Mesendoderm (in vitro differentiated cells): ENCODE measurements around the gene PRSS16.

Source experiments
- DNase-seq: peaks from one replicate; pipeline ENCODE4 v3.0.0; 2013
- H2AK5ac ChIP-seq: 2 replicates; pipeline ENCODE4 v1.6.1; 2013; ENCODE audit warnings: low read length, inconsistent platforms
- H2BK120ac ChIP-seq: 2 replicates; pipeline ENCODE4 v1.6.1; 2013; ENCODE audit warnings: low read depth, mild to moderate bottlenecking, low read length, moderate library complexity, mixed read lengths
- H2BK15ac ChIP-seq: replicated peaks from 2 replicates; pipeline ENCODE4 v1.6.1; 2013; ENCODE audit warnings: low read depth, mild to moderate bottlenecking, moderate library complexity
- H2BK5ac ChIP-seq: 2 replicates; pipeline ENCODE4 v1.6.1; 2013; ENCODE audit warnings: low read length, inconsistent platforms
- H3K18ac ChIP-seq: 2 replicates; pipeline ENCODE4 v1.6.1; 2013; ENCODE audit warnings: mild to moderate bottlenecking, low read length, mixed read lengths
- H3K23ac ChIP-seq: one replicate; pipeline ENCODE4 v1.6.1; 2013; ENCODE audit warnings: low read length
- H3K27ac ChIP-seq: 2 replicates; pipeline ENCODE4 v1.5.1; 2013; ENCODE audit warnings: low read depth, mild to moderate bottlenecking, inconsistent platforms, low read length, moderate library complexity
- H3K27me3 ChIP-seq: 2 replicates; pipeline ENCODE4 v1.6.1; 2013; ENCODE audit warnings: low read length, control low read depth, mild to moderate bottlenecking, inconsistent platforms; ENCODE audit not compliant: insufficient read depth, poor library complexity
- H3K36me3 ChIP-seq: 2 replicates; pipeline ENCODE4 v1.6.1; 2013; ENCODE audit warnings: low read length, inconsistent platforms; ENCODE audit not compliant: control insufficient read depth, insufficient read depth
- H3K4ac ChIP-seq: one replicate; pipeline ENCODE4 v1.6.1; 2013; ENCODE audit warnings: low read depth, mild to moderate bottlenecking, low read length, moderate library complexity
- H3K4me1 ChIP-seq: 2 replicates; pipeline ENCODE4 v1.6.1; 2013; ENCODE audit warnings: low read depth, low read length, inconsistent platforms; ENCODE audit not compliant: control insufficient read depth
- H3K4me2 ChIP-seq: 2 replicates; pipeline ENCODE4 v1.6.1; 2013; ENCODE audit warnings: low read length
- H3K4me3 ChIP-seq: 2 replicates; pipeline ENCODE4 v1.5.1; 2013; ENCODE audit warnings: mild to moderate bottlenecking, low read length
- H3K56ac ChIP-seq: one replicate; pipeline ENCODE4 v1.6.1; 2013; ENCODE audit warnings: low read length
- H3K79me1 ChIP-seq: 2 replicates; pipeline ENCODE4 v1.6.1; 2013; ENCODE audit warnings: low read length, inconsistent platforms
- H3K79me2 ChIP-seq: 2 replicates; pipeline ENCODE4 v1.6.1; 2013; ENCODE audit warnings: mild to moderate bottlenecking, low read length; ENCODE audit not compliant: control insufficient read depth, insufficient read depth
- H3K9ac ChIP-seq: 2 replicates; pipeline ENCODE4 v1.6.1; 2013; ENCODE audit warnings: low read length, inconsistent platforms
- H4K5ac ChIP-seq: one replicate; pipeline ENCODE4 v1.6.1; 2013; ENCODE audit warnings: low read length
- H4K8ac ChIP-seq: one replicate; pipeline ENCODE4 v1.6.1; 2013; ENCODE audit warnings: low read depth, mild to moderate bottlenecking, control low read depth, low read length, moderate library complexity
- WGBS: extraction: QIAGEN DNeasy Blood & Tissue Kit; methylation state at CpG from one replicate; pipeline ENCODE4 v1.1.7; 2013; ENCODE audit warnings: low lambda C conversion rate, missing lambda C conversion rate; ENCODE audit not compliant: insufficient coverage; ENCODE audit errors: extremely low coverage; 5-methylcytosine and 5-hydroxymethylcytosine counted together

PRSS16 gene

GRCh38 chr6:27238010-27238983, 9.2 kb upstream of the PRSS16 start:
- DNase-seq: peak; percentile 72
- H3K4me1 ChIP-seq: no peaks in the 10 kb centered on the region
- no peaks in the 10 kb centered on the region for H3K79me1 ChIP-seq
- no peak overlapping the region for H2AK5ac ChIP-seq
- H2BK120ac ChIP-seq: peak overlapping the region; percentile 36
- H3K4me2 ChIP-seq: peak overlapping the region; percentile 89
- H4K8ac ChIP-seq: no peak overlapping the region
- H3K56ac ChIP-seq: peak overlapping the region; percentile 88
- H2BK15ac ChIP-seq: no peak overlapping the region
- H2BK5ac ChIP-seq: no peak overlapping the region
- peak overlapping the region; percentile 6 for H4K5ac ChIP-seq
- no CpG with 5 or more reads among the region's 41 CpGs for WGBS
- H3K23ac ChIP-seq: no peak overlapping the region
- H3K4me3 ChIP-seq: peak overlapping the region; percentile 53
- no peaks in the 10 kb centered on the region for H3K79me2 ChIP-seq
- no peaks in the 10 kb centered on the region for H3K27me3 ChIP-seq
- no peak overlapping the region for H3K18ac ChIP-seq
- peak overlapping the region; percentile 67 for H3K9ac ChIP-seq
- H3K36me3 ChIP-seq: no peaks in the 10 kb centered on the region
- H3K4ac ChIP-seq: no peak overlapping the region
- no peak overlapping the region for H3K27ac ChIP-seq

- DNase-seq: no peak
- no peak overlapping the region for H3K4ac ChIP-seq
- H4K8ac ChIP-seq: no peak overlapping the region
- H3K79me2 ChIP-seq: no peaks in the 10 kb centered on the region
- no peaks in the 10 kb centered on the region for H3K36me3 ChIP-seq
- H3K23ac ChIP-seq: no peak overlapping the region
- H3K18ac ChIP-seq: no peak overlapping the region
- no peak overlapping the region for H2BK5ac ChIP-seq
- no CpG with 5 or more reads among the region's 6 CpGs for WGBS
- H4K5ac ChIP-seq: no peak overlapping the region
- H3K27ac ChIP-seq: no peak overlapping the region
- no peak overlapping the region for H3K4me2 ChIP-seq
- no peak overlapping the region for H3K9ac ChIP-seq
- H2AK5ac ChIP-seq: no peak overlapping the region
- no peaks in the 10 kb centered on the region for H3K79me1 ChIP-seq
- H3K56ac ChIP-seq: no peak overlapping the region
- H3K27me3 ChIP-seq: no peaks in the 10 kb centered on the region
- H2BK120ac ChIP-seq: no peak overlapping the region
- H2BK15ac ChIP-seq: no peak overlapping the region
- H3K4me3 ChIP-seq: no peak overlapping the region
- H3K4me1 ChIP-seq: no peaks in the 10 kb centered on the region
Measured at GRCh38 chr6:27239258-27239657, 8.2 kb upstream of the PRSS16 start.

GRCh38 chr6:27241443-27241842, 6.1 kb upstream of the PRSS16 start:
- H3K79me2 ChIP-seq: no peaks in the 10 kb centered on the region
- H4K5ac ChIP-seq: no peak overlapping the region
- H4K8ac ChIP-seq: no peak overlapping the region
- no peaks in the 10 kb centered on the region for H3K4me1 ChIP-seq
- H2BK15ac ChIP-seq: no peak overlapping the region
- H3K27me3 ChIP-seq: no peaks in the 10 kb centered on the region
- no peak overlapping the region for H3K4me2 ChIP-seq
- no peaks in the 10 kb centered on the region for H3K79me1 ChIP-seq
- no peak overlapping the region for H3K4me3 ChIP-seq
- no peak overlapping the region for H3K23ac ChIP-seq
- H2BK5ac ChIP-seq: no peak overlapping the region
- H3K27ac ChIP-seq: no peak overlapping the region
- H3K9ac ChIP-seq: no peak overlapping the region
- WGBS: no CpG with 5 or more reads among the region's 7 CpGs
- no peak overlapping the region for H3K4ac ChIP-seq
- H3K36me3 ChIP-seq: no peaks in the 10 kb centered on the region
- no peak overlapping the region for H2BK120ac ChIP-seq
- no peak for DNase-seq
- no peak overlapping the region for H3K18ac ChIP-seq
- no peak overlapping the region for H2AK5ac ChIP-seq
- no peak overlapping the region for H3K56ac ChIP-seq

GRCh38 chr6:27242589-27243265, 4.8 kb upstream of the PRSS16 start:
- H3K4me2 ChIP-seq: no peak overlapping the region
- H3K23ac ChIP-seq: no peak overlapping the region
- H2AK5ac ChIP-seq: no peak overlapping the region
- H3K56ac ChIP-seq: no peak overlapping the region
- no peak overlapping the region for H3K9ac ChIP-seq
- H3K36me3 ChIP-seq: no peaks in the 10 kb centered on the region
- no peak overlapping the region for H3K18ac ChIP-seq
- no peak overlapping the region for H2BK120ac ChIP-seq
- no peak overlapping the region for H4K5ac ChIP-seq
- H3K79me1 ChIP-seq: no peaks in the 10 kb centered on the region
- WGBS: no CpG with 5 or more reads among the region's 14 CpGs
- H3K27ac ChIP-seq: no peak overlapping the region
- DNase-seq: no peak
- H2BK5ac ChIP-seq: no peak overlapping the region
- no peak overlapping the region for H4K8ac ChIP-seq
- H3K4ac ChIP-seq: no peak overlapping the region
- no peaks in the 10 kb centered on the region for H3K27me3 ChIP-seq
- no peaks in the 10 kb centered on the region for H3K79me2 ChIP-seq
- no peaks in the 10 kb centered on the region for H3K4me1 ChIP-seq
- no peak overlapping the region for H2BK15ac ChIP-seq
- no peak overlapping the region for H3K4me3 ChIP-seq

- Histone ChIP-seq H2BK15ac (no peak overlapping the region), H3K4me2 (no peak overlapping the region), H4K5ac (no peak overlapping the region), H2BK120ac (no peak overlapping the region), H3K4ac (no peak overlapping the region), H3K23ac (no peak overlapping the region), H3K4me3 (no peak overlapping the region), H3K79me2 (no peaks in the 10 kb centered on the region), H3K36me3 (no peaks in the 10 kb centered on the region), H3K18ac (no peak overlapping the region), H3K56ac (no peak overlapping the region), H3K79me1 (no peaks in the 10 kb centered on the region), H3K27me3 (no peaks in the 10 kb centered on the region), H3K27ac (no peak overlapping the region), H2AK5ac (no peak overlapping the region), H2BK5ac (no peak overlapping the region), H4K8ac (no peak overlapping the region), H3K9ac (no peak overlapping the region), H3K4me1 (no peaks in the 10 kb centered on the region)
- no peak for DNase-seq
- no CpG with 5 or more reads among the region's 3 CpGs for WGBS
Measured at GRCh38 chr6:27248783-27249182, 1.3 kb downstream of the PRSS16 start.
